Measurements from ENCODE around the gene POLRMT.
A peak's percentile ranks its signal among the peaks of the same experiment; 100 is the strongest.

POLRMT gene

GRCh38 chr19:664913-665443, 31.6 kb upstream of the POLRMT start:
- in situ Hi-C loops (cut with MboI; ENCODE audit: low pct_unique_long_range_greater_than_20kb, low sequenced_read_pairs): no loop called here
- peak; percentile 93 for DNase-seq

DNA sequence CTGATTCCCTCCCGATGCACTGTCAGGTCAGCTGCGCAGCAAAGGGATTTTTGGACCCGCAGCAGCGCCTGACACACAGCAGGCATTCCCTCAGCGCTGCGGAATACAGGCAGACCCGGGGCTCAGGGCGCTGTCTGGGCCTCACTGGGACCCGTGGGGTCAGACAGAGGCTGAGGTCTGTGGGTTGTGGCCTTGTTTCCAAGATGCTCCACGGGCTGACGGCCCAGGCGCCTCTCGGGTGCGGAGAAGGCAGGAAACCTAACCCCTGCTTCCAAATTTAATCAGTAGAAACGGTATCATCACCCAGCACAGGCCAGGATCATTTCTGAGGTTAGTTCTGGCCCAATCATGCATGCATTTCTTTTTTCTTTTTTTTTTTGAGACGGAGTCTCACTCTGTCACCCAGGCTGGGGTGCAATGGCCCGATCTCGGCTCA, 30.4 kb upstream of the POLRMT start:
- in situ Hi-C loops (cut with MboI; ENCODE audit: low pct_unique_long_range_greater_than_20kb, low sequenced_read_pairs): no loop called here

DNA sequence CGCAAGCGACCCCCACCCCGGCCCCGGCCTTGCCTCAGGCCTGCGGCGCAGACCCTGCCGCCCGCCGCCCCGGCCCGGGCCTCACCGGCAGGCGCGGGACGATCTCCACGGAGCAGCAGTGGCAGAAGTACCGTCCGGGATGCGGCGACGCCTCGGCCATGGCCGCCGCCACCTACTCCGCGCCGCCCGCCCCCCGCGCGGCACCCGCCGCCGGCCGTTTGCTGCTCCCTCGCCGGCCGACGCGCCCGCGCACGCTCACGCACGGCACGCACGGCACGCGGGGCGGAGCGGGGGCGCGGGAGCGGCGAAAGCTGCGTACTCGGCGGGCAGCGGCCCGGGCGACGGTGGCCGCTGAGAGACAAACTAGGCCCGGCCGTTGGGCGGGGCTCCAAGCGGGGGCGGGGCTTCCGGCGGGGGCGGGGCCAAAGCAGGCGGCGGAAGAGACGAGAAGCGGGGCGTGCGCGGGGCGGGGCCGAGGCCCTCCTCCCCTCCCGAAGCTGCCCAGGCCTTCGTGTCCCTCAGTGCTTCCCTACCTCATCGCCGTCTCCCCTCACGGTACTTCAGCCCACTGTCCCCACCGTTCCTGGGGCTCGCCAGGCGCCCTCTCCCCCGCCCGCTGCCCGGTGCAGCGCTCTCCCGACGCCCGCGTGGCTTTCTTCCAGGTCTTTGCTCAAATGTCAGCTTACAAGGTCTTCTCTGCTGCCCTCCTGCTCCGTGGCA, 29.8 kb upstream of the POLRMT start, which contains the start of gene RNF126:
TSS of gene RNF126 (minus strand) at position 253 of the 720 bp plus-strand sequence. CDS start at position 160, 93 bp downstream.
- DNase-seq: peak; percentile 83
- in situ Hi-C loops (cut with MboI; ENCODE audit: low pct_unique_long_range_greater_than_20kb, low sequenced_read_pairs): no loop called here

More for the DNA sequence above, 30.4 kb upstream of the POLRMT start:
- DNase-seq: no peak

DNA sequence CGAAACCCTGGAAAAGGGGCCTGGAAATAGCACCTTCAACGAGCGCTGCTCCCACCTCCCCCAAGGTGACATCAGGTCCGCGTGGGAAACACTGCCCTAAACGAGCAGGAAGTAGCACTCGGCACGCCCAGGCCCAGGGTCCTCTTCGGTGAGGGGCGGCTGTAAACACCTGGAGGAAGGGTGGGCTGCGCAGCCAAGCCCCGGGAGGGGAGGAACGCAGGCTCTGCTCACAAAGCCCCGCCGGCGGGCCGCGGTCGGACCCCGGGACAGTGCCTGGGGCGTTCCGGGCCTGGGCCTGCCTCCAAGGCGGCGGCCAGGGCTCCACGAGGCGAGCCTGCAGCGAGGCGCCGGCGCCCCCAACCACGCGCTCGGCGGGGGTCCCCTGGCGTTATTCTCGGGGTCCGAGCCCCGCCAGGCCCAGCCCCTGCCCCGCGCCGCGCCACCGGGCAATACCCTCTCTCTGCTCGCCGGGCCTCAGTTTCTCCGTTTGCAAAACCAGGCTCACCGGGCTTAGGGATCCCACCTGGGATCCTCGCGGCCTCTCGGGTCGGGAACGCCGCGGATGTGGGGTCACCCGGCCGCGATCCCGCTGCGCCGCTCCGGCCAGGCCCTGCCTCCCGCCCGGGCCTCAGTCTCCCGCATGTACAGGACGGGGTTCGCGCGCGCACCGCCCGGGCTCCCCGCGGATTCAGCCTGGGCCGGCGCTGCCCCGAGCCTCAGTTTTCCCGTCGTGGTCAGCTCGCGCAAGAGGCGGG, 29.0 kb upstream of the POLRMT start:
- peak; percentile 61 for DNase-seq
- in situ Hi-C loops (cut with MboI; ENCODE audit: low pct_unique_long_range_greater_than_20kb, low sequenced_read_pairs): no loop called here

- peak; percentile 64 for DNase-seq
- in situ Hi-C loops (cut with MboI; ENCODE audit: low pct_unique_long_range_greater_than_20kb, low sequenced_read_pairs): no loop called here
These were observed 28.3 kb upstream of the POLRMT start for GRCh38 chr19:661427-662196.

- DNase-seq: no peak
- in situ Hi-C loops (cut with MboI; ENCODE audit: low pct_unique_long_range_greater_than_20kb, low sequenced_read_pairs): no loop called here
These were observed 27.6 kb upstream of the POLRMT start for GRCh38 chr19:660793-661426.

DNA sequence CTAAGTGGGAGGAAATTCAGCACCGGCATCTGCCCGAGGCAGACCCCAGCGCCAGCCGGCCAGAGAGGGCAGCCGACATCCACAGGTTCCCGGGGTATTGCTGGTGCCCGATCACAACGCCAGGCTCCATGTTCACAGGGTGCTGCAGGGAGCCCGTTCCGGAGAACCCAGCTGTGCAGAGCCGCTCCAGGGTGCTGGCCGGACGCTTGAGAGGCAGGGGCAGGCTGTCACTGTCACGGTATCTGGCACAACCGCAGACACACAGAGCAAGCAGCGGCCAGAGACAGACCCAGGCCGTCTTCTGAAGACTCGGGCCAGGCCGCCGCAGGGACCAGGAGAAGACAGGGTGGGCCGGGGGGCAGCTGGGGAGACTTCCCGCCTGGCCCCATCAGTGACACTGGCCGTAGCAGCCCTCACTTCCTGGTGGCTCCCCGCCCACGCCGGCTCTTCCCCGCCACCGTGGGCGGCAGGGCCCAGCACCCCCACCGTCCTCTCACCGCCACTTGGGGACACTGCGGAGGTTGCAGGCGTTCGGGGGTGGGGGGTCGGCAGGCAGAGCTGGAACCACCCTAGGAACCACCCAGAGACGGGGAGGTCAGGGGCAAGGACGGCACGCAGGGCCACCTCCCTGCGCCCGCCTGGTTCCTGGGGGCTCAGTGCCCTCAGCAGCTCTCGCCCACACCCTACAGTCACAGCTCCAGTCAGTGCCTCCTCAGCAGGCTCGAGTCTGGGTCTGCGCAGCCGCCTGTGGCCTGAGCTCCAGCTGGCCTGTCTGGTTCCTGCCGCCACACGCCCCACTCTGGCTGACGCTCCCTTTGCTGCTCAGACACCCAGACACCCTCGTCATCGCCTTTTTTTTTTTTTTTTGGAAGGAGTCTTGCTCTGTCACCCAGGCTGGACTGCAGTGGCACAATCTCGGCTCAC, 25.8 kb upstream of the POLRMT start:
- in situ Hi-C loops (cut with MboI; ENCODE audit: low pct_unique_long_range_greater_than_20kb, low sequenced_read_pairs): no loop called here
- no peak for DNase-seq

DNA sequence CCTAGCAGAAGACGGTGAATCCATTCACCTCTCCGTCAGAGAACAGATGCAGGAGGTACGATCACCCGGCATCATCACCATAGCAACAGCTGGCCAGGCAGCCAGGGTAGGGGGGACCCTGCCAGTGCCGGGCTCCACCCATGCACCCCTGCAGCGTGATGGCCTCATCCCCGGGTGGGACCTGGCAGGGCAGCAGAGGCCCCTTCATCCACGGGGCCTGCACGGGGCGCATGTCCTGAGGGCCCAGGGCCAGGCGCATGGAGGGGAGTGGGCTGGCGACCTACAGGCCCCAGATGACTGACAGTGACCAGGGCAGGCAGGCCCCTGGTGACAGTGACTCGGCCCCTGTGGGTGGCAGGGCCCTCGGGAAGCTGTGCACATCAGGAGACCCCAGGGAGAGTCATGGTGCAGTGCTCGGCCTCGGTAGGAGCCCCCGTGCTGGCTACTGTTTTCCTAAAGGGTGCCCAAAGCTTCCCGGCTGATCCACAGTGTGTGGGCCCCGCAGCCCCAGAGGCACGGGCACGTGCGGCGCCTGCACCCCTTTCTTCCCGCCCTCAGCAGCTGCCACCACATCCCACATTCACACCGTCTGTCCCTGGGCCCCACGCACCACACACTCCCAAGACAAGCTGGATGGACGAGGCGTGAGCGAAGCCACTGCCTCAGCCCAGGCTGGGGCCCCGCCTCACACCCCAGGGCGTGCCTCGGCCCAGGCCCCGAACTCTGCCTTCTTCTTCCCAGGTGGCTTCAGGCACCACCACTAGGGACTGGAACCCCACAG, 24.9 kb upstream of the POLRMT start:
- in situ Hi-C loops (cut with MboI; ENCODE audit: low pct_unique_long_range_greater_than_20kb, low sequenced_read_pairs): no loop called here
- DNase-seq: no peak

DNA sequence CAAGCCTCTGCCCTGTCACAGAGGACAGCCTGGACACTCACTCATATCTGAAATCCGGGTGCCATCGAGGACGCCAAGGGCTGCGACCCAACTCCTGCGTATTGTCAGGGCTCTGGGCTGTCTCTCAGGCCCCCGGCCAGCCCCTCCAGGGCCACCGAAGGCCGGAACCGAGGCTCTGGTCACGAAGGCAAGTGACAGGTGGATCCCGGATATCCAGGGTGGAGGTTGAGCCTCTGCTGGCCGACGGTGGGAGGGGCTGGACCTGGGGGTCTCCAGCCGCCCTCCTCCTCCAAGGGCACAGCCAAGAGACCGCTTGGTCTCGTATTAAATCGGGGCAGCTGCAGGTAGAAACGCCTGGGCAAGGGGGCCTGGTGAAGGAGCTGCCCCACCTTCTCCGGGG, 24.3 kb upstream of the POLRMT start:
- DNase-seq: no peak
- in situ Hi-C loops (cut with MboI; ENCODE audit: low pct_unique_long_range_greater_than_20kb, low sequenced_read_pairs): no loop called here

DNA sequence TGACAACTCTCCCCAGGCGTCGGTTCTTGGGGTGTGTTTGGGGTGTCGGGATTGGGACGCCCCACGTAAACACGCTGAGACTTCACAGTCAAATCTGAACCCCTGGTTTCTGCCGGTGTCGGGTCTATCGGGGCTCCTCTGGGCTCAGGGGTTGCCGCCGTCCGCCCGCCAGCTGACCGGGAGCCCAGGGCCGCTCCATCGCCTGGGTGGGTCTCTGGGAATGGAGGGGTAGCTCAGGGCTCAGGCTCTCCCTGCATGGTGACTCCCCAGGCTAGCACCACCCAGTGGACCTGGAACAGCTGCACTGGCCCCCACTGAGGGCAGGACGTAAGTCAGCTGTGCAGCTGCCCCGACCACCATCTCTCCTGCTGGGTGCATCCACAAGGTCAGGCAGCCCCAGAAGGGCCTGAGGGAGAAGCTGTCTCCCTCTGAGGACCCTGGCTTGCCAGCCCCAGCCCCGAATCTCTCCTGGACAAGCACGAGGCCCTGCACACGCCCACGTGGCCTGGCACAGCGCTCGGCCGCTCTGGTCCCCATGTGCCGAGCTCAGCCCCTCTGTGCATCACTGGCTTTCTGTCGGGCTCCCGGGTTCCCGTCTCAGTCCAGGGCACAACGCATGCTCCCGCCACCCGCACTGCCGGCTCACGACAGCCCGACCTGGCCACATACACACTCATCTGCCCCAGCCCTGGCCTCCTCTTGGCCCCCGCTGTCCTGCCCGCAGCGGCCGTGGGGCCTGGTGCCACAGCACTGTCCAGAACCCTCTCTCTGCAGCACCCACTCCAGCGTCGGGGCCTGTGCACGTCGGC, 23.6 kb upstream of the POLRMT start:
- DNase-seq: no peak
- in situ Hi-C loops (cut with MboI; ENCODE audit: low pct_unique_long_range_greater_than_20kb, low sequenced_read_pairs): no loop called here

DNA sequence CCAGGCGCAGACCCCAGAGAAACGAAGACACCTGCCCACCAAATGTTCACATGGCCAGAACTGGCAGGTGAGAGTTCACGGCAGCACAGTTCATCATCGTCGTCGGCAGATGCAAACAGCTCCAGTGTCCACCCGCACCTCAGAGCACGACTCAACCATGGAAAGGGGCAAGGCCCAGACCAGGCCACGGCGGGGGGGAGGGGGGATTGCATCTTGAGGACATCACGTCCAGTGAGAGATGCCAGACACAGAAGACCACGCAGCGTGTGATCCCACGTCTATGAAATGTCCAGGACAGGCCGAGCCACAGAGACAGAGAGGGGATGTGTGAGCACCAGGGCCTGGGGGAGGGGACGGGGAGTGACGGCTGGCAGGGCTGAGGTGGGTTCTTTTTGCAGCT, 22.4 kb upstream of the POLRMT start:
- in situ Hi-C loops (cut with MboI; ENCODE audit: low pct_unique_long_range_greater_than_20kb, low sequenced_read_pairs): no loop called here
- no peak for DNase-seq

- DNase-seq: no peak
- in situ Hi-C loops (cut with MboI; ENCODE audit: low pct_unique_long_range_greater_than_20kb, low sequenced_read_pairs): no loop called here
These were observed 20.1 kb upstream of the POLRMT start for GRCh38 chr19:653425-653824.

- in situ Hi-C loops (cut with MboI; ENCODE audit: low pct_unique_long_range_greater_than_20kb, low sequenced_read_pairs): no loop called here
- DNase-seq: no peak
These were observed 19.4 kb upstream of the POLRMT start for GRCh38 chr19:652467-653389.

GRCh38 chr19:651991-652390, 18.7 kb upstream of the POLRMT start:
- DNase-seq: no peak
- in situ Hi-C loops (cut with MboI; ENCODE audit: low pct_unique_long_range_greater_than_20kb, low sequenced_read_pairs): no loop called here

- DNase-seq: no peak
- in situ Hi-C loops (cut with MboI; ENCODE audit: low pct_unique_long_range_greater_than_20kb, low sequenced_read_pairs): no loop called here
These were observed 17.9 kb upstream of the POLRMT start for GRCh38 chr19:651114-651818.

Data from KBM-7 (cell line).